HFFc6 (cell line): ENCODE data around the gene DYNLT2B. TPM values are rescaled to one million over a fixed set of nuclear protein-coding genes. Genes with fewer than 3 reads are reported as not detected.
A peak's percentile ranks its signal among the peaks of the same experiment; 100 is the strongest.

Experiments used
- DNase-seq: peaks from one replicate; pipeline ENCODE4 v3.0.0-alpha.2; 2018
- H3K27ac Mint-ChIP-seq: 2 replicates; pipeline ENCODE4 v1.8.0; 2020; ENCODE audit warnings: mild to moderate bottlenecking, mixed read lengths
- H3K27me3 Mint-ChIP-seq: 2 replicates; pipeline ENCODE4 v1.8.0; 2021; ENCODE audit warnings: mild to moderate bottlenecking, moderate library complexity, mixed read lengths; ENCODE audit not compliant: insufficient read depth
- H3K36me3 Mint-ChIP-seq: 2 replicates; pipeline ENCODE4 v1.8.0; 2021; ENCODE audit warnings: low read depth, mixed read lengths
- H3K4me1 Mint-ChIP-seq: 2 replicates; pipeline ENCODE4 v1.8.0; 2020; ENCODE audit warnings: low read depth, mixed read lengths
- H3K4me3 Mint-ChIP-seq: 2 replicates; pipeline ENCODE4 v1.8.0; 2020; ENCODE audit warnings: mild to moderate bottlenecking, moderate library complexity, mixed read lengths
- H3K9me3 Mint-ChIP-seq: 2 replicates; pipeline ENCODE4 v1.8.0; 2020; ENCODE audit warnings: mild to moderate bottlenecking, mixed read lengths
- CTCF ChIP-seq: fragments of 200-600 bp; sonication (generic); IDR thresholded peaks from 2 replicates; pipeline ENCODE4 v1.5.0; 2021; ENCODE audit warnings: antibody characterized with exemption, mild to moderate bottlenecking
- total RNA-seq, 6 experiments: library from RNA; stranded (reverse); fragmentation: NEBNext Ultra II Directional; extraction: Animal tissue kit (Norgen Biotek cat#: 25700); gene quantifications; 2 replicates in 1 of 6; 3 replicates in 5 of 6; pipeline ENCODE4 v1.2.3, GENCODE V29; 2021

DYNLT2B gene
- total RNA-seq, 6 experiments from 2014 or later, result 10.3 to 15.0 (median 13.3) TPM

GRCh38 chr3:196270499-196270898 lies 47.5 kb downstream of the DYNLT2B start:
- Mint-ChIP-seq H3K27ac (peak overlapping the region; percentile 6; the same call in 1 of the 2 replicates), H3K4me3 (no peak overlapping the region), H3K9me3 (no peaks in the 10 kb centered on the region), H3K27me3 (peaks cover 2% of the 10 kb centered on the region; the same call in 1 of the 2 replicates), H3K4me1 (peaks cover 44% of the 10 kb centered on the region), H3K36me3 (peaks cover 27% of the 10 kb centered on the region)
- DNase-seq, result no peak
- TF ChIP-seq CTCF, result no peak

- peak overlapping the region; percentile 76 for H3K27ac Mint-ChIP-seq
Observed at GRCh38 chr3:196268284-196269163, 49.5 kb downstream of the DYNLT2B start.

GRCh38 chr3:196263819-196264218 lies 54.2 kb downstream of the DYNLT2B start:
- no peak for DNase-seq
- peaks cover 24% of the 10 kb centered on the region for H3K4me1 Mint-ChIP-seq
- H3K36me3 Mint-ChIP-seq, result peaks cover 17% of the 10 kb centered on the region
- H3K27me3 Mint-ChIP-seq, result no peaks in the 10 kb centered on the region
- H3K9me3 Mint-ChIP-seq, result no peaks in the 10 kb centered on the region
- H3K4me3 Mint-ChIP-seq, result no peak overlapping the region
- no peak for TF ChIP-seq CTCF
- no peak overlapping the region for H3K27ac Mint-ChIP-seq

More at GRCh38 chr3:196268284-196269163, 49.5 kb downstream of the DYNLT2B start:
- H3K36me3 Mint-ChIP-seq, result peaks cover 28% of the 10 kb centered on the region
- TF ChIP-seq CTCF, result no peak
- DNase-seq, result peak; percentile 61
- H3K4me3 Mint-ChIP-seq, result no peak overlapping the region
- H3K4me1 Mint-ChIP-seq, result peaks cover 43% of the 10 kb centered on the region
- no peaks in the 10 kb centered on the region for H3K9me3 Mint-ChIP-seq
- H3K27me3 Mint-ChIP-seq, result peaks cover 2% of the 10 kb centered on the region; the same call in 1 of the 2 replicates

GRCh38 chr3:196260784-196261183 lies 57.3 kb downstream of the DYNLT2B start:
- Mint-ChIP-seq H3K27ac (no peak overlapping the region), H3K4me3 (no peak overlapping the region), H3K4me1 (peaks cover 11% of the 10 kb centered on the region), H3K9me3 (no peaks in the 10 kb centered on the region), H3K36me3 (peaks cover 20% of the 10 kb centered on the region), H3K27me3 (no peaks in the 10 kb centered on the region)
- no peak for TF ChIP-seq CTCF
- no peak for DNase-seq

GRCh38 chr3:196255776-196256175 lies 62.3 kb downstream of the DYNLT2B start:
- no peak for TF ChIP-seq CTCF
- H3K27ac Mint-ChIP-seq, result no peak overlapping the region
- peaks cover 6% of the 10 kb centered on the region for H3K36me3 Mint-ChIP-seq
- no peak for DNase-seq
- H3K4me1 Mint-ChIP-seq, result no peaks in the 10 kb centered on the region
- H3K27me3 Mint-ChIP-seq, result no peaks in the 10 kb centered on the region
- H3K4me3 Mint-ChIP-seq, result no peak overlapping the region
- no peaks in the 10 kb centered on the region for H3K9me3 Mint-ChIP-seq
